ENCODE data around the gene PKIG.

DNA sequence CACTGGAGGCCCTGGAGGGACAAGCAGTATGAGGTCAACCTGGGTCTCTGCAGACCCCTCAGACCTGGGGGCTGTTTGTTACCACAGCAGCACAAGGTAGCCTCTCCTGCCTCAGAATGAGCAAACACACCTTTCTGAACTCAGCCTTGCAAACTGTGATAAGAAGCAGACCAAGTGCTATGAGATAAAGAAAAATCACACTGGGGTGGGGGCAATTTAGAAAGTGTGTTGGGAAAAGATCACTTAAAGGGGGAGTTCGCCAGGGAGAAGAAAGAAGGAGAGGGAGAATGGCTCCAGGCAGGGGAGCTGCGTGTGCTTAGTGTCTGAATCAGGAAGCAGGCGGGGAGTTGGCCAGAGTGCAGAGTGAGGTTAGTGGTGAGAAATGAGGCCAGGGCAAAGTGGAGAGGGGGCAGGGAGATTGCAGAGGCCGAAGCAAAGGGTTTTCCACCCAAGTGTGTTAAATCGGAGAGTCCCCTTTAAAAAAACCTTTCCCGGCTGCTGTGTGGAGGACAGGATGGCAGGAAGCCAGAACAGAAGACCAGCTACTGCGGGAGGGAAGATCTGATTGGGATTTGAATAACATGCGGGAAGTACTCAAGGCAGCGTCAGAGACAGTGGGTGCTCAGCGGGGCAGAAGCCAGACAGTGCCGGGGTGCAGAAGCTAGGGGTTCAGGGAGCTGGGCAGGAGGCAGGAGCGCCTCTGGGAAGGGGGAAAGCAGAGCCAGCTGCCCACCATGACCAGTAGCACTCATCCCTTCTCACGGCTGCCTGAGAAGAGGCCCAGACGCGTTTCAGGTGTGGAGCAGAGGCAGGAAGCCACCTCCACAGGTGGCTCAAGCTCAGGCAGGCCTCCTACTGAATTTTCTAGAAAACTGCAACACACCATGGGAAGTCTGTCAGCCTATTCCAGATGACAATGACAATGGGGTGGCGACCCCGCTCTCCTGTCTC is 60.1 kb downstream of the PKIG start:
- TF ChIP-seq, protein P1, sequence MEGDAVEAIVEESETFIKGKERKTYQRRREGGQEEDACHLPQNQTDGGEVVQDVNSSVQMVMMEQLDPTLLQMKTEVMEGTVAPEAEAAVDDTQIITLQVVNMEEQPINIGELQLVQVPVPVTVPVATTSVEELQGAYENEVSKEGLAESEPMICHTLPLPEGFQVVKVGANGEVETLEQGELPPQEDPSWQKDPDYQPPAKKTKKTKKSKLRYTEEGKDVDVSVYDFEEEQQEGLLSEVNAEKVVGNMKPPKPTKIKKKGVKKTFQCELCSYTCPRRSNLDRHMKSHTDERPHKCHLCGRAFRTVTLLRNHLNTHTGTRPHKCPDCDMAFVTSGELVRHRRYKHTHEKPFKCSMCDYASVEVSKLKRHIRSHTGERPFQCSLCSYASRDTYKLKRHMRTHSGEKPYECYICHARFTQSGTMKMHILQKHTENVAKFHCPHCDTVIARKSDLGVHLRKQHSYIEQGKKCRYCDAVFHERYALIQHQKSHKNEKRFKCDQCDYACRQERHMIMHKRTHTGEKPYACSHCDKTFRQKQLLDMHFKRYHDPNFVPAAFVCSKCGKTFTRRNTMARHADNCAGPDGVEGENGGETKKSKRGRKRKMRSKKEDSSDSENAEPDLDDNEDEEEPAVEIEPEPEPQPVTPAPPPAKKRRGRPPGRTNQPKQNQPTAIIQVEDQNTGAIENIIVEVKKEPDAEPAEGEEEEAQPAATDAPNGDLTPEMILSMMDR (IDR thresholded peaks at IDR 0.05; ENCODE audit: poor library complexity) = peak; percentile 18
- no peak for TF ChIP-seq EZH2phosphoT487 (IDR thresholded peaks at IDR 0.05; ENCODE audit: low read depth, severe bottlenecking, unreplicated experiment)
- TF ChIP-seq EZH2 (IDR thresholded peaks at IDR 0.05; ENCODE audit: borderline replicate concordance) = no peak
